ENCODE results near the gene ZPR1. TPM values are rescaled to one million over a fixed set of nuclear protein-coding genes. Genes with fewer than 3 reads are reported as not detected.

The ZPR1 gene
- total RNA-seq, 1 donor from 2014 or later, result 25.5 TPM

- no peak for DNase-seq (ENCODE audit: low spot score)
Measured at GRCh38 chr11:116792869-116793771, 5.3 kb upstream of the ZPR1 start.

- DNase-seq (ENCODE audit: low spot score), result no peak
Measured at GRCh38 chr11:116792144-116792868, 4.5 kb upstream of the ZPR1 start.

DNA sequence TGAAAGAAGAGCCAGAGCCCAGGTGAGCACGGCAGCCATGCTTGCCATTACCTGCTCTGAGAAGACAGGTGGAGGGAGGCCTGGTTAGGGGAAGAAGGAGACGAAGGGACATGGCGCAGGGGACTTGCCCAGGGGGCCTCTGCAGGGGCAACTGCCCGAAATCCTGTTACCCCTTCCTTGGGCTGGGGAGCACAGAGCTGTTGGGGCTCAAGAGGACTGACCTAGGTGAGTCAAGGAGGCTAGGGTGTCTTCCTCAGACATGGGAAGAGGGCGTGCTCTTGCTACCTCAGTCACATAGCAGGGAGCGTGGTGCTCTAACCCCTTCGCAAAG is 4.0 kb upstream of the ZPR1 start, which contains the start of gene APOA5:
APOA5 (minus strand) TSS at position 67 of the 331 bp plus-strand sequence; CDS start at position 48, 19 bp downstream.
- DNase-seq (ENCODE audit: low spot score), result no peak

GRCh38 chr11:116791002-116791812 is 3.4 kb upstream of the ZPR1 start:
- DNase-seq (ENCODE audit: low spot score), result peak; percentile 51

DNA sequence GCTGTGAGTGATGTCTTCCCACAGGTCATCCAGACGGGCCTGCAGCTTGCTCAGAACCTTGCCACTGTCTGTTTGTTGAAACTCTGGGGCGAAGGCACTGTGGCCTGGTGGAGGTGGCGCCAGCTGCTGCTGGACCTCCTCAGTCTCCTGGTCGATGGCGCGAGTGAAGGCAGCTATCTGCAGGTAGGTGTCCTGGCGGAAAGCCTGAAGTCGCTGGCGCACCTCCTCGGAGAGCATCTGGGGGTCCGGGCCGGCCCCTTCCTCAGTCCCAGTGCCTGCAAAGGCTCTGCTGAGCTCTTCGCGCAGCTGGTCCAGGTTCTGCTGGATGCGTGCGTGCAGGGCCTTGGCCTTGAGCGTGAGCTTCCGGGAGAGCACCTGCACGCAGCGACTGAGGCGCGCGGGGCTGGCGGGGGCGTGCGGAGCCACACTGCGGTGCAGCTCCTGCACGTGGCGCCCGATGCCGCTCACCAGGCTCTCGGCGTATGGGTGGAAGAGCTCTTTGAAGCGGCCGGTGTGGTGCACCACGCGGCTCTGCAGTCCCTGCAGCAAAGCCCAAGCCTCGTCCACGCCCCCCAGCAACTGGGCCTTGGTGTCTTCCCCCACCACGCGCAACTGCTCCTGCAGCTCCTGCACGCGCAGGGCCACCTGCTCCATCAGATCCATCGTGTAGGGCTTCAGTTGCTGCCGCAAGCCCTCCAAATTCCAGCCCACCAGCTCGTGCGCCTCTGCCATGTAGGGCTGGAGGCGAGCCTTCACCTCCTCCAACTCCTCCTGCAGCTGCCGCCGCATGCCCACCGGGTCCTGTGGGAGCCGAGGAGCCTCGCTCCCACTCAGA is 2.6 kb upstream of the ZPR1 start:
- no peak for DNase-seq (ENCODE audit: low spot score)

GRCh38 chr11:116788975-116789374 is 1.2 kb upstream of the ZPR1 start:
- DNase-seq (ENCODE audit: low spot score), result no peak

- no peak for DNase-seq (ENCODE audit: low spot score)
Measured at GRCh38 chr11:116788534-116788933, 711 bp upstream of the ZPR1 start.

- DNase-seq (ENCODE audit: low spot score), result no peak
Measured at GRCh38 chr11:116787436-116787785, 412 bp downstream of the ZPR1 start.

- no peak for DNase-seq (ENCODE audit: low spot score)
Measured at GRCh38 chr11:116786966-116787365, 857 bp downstream of the ZPR1 start.

DNA sequence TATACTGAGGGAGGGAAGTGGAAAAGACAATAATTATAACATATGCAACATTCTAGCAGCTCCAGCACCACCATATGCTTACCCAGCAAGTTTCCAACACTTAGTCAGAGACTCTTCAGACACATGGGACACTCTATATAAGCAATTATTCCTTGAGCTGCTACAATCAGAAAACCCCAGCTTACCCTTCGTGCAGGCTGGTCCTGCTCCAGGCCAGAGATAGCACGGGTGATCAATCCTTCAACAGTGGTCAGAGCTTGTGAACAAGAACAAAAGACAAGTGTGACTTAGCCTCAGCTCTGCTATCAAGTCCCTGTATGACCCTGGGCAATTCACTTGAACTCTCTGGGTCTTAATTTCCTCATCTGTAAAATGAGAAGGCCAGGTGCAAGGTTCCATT is 1.5 kb downstream of the ZPR1 start:
- DNase-seq (ENCODE audit: low spot score), result no peak

DNA sequence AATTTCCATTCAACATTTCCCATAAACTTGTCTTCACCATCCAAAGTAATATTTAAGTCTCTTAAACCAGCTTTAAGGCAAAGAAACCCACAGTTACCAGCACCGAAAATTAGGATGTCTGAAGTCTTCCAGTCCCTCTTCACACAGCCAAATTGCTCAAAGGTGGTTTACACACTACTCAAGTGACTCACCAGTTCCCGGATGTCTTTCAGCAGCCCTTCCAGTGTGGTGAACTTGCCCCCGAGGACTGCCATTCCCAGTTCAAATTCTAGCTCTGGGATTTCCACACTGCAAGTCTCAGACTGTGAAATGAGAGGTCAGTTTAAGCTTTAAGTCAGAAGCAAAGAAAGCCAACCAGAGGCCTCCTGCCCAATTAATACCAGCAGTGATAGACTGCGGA is 5.1 kb downstream of the ZPR1 start:
- no peak for DNase-seq (ENCODE audit: low spot score)

GRCh38 chr11:116778556-116778955 is 9.3 kb downstream of the ZPR1 start:
- no peak for DNase-seq (ENCODE audit: low spot score)

GRCh38 chr11:116777056-116777455 is 10.8 kb downstream of the ZPR1 start:
- DNase-seq (ENCODE audit: low spot score), result no peak

GRCh38 chr11:116776522-116776984 is 11.3 kb downstream of the ZPR1 start:
- DNase-seq (ENCODE audit: low spot score), result no peak

DNA sequence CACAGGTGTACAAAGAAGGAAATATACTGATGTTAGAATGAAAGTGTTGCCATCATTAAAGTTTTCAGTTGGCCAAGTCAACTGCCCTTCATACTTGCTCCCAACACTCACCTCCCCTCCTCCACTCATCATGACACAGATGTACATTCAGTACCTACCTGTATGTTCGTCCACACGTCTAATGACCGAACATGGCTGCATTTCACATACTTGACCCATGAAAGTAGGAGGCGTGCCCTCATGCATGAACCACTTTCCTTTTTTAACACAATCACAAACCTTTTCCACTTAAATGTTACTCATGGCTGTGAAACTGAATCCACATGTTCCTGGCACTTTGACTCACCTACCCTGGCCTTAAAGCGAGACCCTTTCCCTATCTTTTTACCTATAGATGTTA is 11.8 kb downstream of the ZPR1 start:
- no peak for DNase-seq (ENCODE audit: low spot score)

DNA sequence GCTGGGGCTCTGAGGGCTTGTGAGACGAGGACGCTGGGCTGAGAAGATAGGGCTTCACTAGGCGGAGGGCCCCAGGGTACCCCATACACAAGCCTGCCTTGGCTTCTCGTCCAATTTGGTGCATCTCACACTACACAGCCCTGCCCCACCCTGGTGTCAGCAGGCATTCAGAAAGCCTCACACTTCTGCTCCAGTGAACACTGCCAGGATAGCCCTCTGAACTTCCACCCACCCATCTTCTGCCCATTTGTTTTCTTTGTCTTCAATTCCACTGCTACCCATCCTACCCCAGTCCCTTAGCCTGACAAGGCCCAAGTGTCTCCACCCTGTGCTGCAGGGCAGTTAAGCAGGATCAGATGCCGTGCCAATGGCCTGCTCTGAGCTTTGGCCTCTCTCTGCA is 13.2 kb downstream of the ZPR1 start:
- DNase-seq (ENCODE audit: low spot score), result no peak

DNA sequence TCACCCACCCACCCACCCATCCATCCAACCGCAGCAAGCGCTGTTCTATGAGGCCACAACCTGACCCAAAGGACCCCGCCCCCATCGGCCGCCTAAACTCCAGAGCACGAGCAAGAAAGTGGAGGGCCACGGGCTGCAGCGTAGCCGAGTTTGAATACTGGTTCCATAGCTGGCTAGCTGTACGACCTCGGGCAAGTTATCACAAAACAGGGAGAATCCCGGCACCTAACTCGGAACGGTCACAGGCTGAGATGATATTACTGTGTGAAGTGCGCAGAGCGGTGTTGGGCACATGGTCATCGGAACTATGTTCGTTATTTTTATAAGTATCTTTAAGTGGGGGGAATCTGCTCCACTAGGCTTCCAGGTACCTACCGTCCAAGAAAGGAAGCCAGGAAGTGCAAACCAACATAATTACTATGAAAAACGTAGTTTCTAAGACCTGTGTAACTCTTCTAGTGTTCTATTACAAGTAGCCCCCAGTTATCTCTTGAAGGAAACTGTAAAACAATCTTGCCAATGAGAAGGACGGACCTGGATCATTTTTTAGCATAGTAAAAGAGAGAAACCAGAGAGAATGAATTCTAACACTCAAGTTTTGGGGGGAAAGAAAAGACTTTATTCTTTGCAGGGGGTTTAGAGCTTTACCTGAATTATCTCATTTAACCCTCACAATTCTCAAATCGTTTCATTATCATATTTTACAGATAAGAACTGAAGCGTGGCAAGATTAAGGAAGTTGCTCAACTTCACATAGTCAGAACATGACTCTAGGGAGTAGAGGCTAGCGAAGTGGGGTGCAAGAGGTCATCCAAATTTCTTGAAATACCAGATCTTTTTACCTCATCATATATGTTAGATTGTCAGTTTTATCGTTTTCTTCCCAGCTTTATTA is 14.4 kb downstream of the ZPR1 start:
- no peak for DNase-seq (ENCODE audit: low spot score)

GRCh38 chr11:116772443-116773202 is 15.2 kb downstream of the ZPR1 start, which contains the start of gene BUD13:
BUD13 (minus strand) TSS chr11:116772987; CDS start chr11:116772964, 23 bp downstream.
- peak; percentile 89 for DNase-seq (ENCODE audit: low spot score)

DNA sequence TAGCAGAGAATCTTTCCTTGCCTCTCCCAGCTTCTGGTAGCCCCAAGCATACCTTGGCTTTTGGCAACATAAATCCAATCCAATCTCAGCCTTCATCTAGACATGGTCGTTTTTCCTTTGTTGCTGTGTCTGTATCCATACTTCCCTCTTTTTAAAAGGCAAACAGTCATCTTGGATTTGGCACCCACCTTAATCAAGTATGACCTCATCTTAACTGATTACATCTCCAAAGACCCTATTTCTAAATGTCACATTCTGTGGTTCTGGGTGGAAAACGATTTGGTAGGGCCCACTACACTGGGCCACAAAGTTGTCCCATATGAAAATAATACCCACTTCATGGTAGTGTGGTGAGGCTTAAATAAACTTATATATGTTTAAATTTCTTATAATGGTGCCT is 15.9 kb downstream of the ZPR1 start:
- DNase-seq (ENCODE audit: low spot score), result no peak

Data from umbilical cord (tissue), 2 donors.